HEK293 (cell line): ENCODE measurements around the gene MAGI1.

Experiments
- CTCF ChIA-PET: fragments of 350-600 bp; formaldehyde crosslinking; extraction: SDS; loops from one replicate; lab custom pipeline; 2021; ENCODE audit warnings: antibody characterized with exemption; lab: Yijun Ruan, JAX
- POLR2A ChIA-PET: fragments of 300-600 bp; formaldehyde crosslinking; extraction: SDS; loops from one replicate; lab custom pipeline; 2020; ENCODE audit warnings: antibody characterized with exemption, inconsistent platforms; lab: Yijun Ruan, JAX
- H3K27ac ChIP-seq: fragments of 200-500 bp; sonication (Bioruptor generic); 2 replicates; pipeline ENCODE4 v1.5.1; 2014; ENCODE audit warnings: low read depth, low read length, control low read depth, inconsistent platforms; ENCODE audit errors: extremely low read depth
- H3K36me3 ChIP-seq, 2 experiments: fragments of 200-500 bp in 1 of 2; sonication (Bioruptor generic) in 1 of 2; 1 replicate in 1 of 2; 2 replicates in 1 of 2; pipeline ENCODE4 v1.5.1; 2014 to 2017; ENCODE audit warnings: inconsistent platforms in 2 of 2, low read length in 2 of 2; ENCODE audit not compliant: control insufficient read depth in 2 of 2, insufficient read depth in 1 of 2
- H3K4me1 ChIP-seq: fragments of 200-500 bp; sonication (Bioruptor generic); 2 replicates; pipeline ENCODE4 v1.5.1; 2014; ENCODE audit warnings: mild to moderate bottlenecking, low read length, inconsistent platforms; ENCODE audit not compliant: control insufficient read depth, insufficient read depth
- H3K4me3 ChIP-seq: 2 replicates; pipeline ENCODE4 v1.5.1; 2011; ENCODE audit warnings: low read depth, mild to moderate bottlenecking, control low read depth, low read length, moderate library complexity
- H3K9me3 ChIP-seq: fragments of 200-500 bp; sonication (Bioruptor generic); 2 replicates; pipeline ENCODE4 v1.5.1; 2014; ENCODE audit warnings: low read depth, low read length, inconsistent platforms; ENCODE audit not compliant: control insufficient read depth, insufficient read depth
- FEZF1 ChIP-seq: fragments of 450-650 bp; formaldehyde crosslinking; IDR thresholded peaks from 2 replicates; pipeline ENCODE4 v1.5.1; 2016; ENCODE audit warnings: missing biosample characterization, missing genetic modification characterization
- HOXC10 ChIP-seq: sonication (generic); formaldehyde crosslinking; IDR thresholded peaks from 2 replicates; pipeline ENCODE4 v1.8.1; 2023; ENCODE audit warnings: mild to moderate bottlenecking, missing genetic modification reagents
- KLF10 ChIP-seq: fragments of 450-650 bp; IDR thresholded peaks from 2 replicates; pipeline ENCODE4 v1.5.1; 2018; ENCODE audit warnings: missing biosample characterization, mild to moderate bottlenecking, missing genetic modification characterization
- TRIM28 ChIP-seq: IDR thresholded peaks from 2 replicates; pipeline ENCODE4 v1.6.1; 2011; ENCODE audit warnings: low read length, control low read depth, borderline replicate concordance
- ZBTB21 ChIP-seq: fragments of 450-650 bp; formaldehyde crosslinking; IDR thresholded peaks from 2 replicates; pipeline ENCODE4 v1.5.1; 2017; ENCODE audit warnings: missing biosample characterization, missing genetic modification characterization
- ZEB2 ChIP-seq: fragments of 450-650 bp; formaldehyde crosslinking; IDR thresholded peaks from 2 replicates; pipeline ENCODE4 v1.5.1; 2016; ENCODE audit warnings: missing biosample characterization, missing genetic modification characterization
- ZFP69B ChIP-seq: fragments of 450-650 bp; formaldehyde crosslinking; IDR thresholded peaks from 2 replicates; pipeline ENCODE4 v1.5.1; 2016; ENCODE audit warnings: missing biosample characterization, missing genetic modification characterization
- ZNF114 ChIP-seq: fragments of 450-650 bp; formaldehyde crosslinking; IDR thresholded peaks from 2 replicates; pipeline ENCODE4 v1.5.0; 2017; ENCODE audit warnings: missing biosample characterization, missing genetic modification characterization
- ZNF121 ChIP-seq: fragments of 450-650 bp; formaldehyde crosslinking; IDR thresholded peaks from 2 replicates; pipeline ENCODE4 v1.5.1; 2016; ENCODE audit warnings: missing biosample characterization, missing genetic modification characterization
- ZNF132 ChIP-seq: fragments of 450-650 bp; formaldehyde crosslinking; IDR thresholded peaks from 2 replicates; pipeline ENCODE4 v1.5.1; 2017; ENCODE audit warnings: missing biosample characterization, missing genetic modification characterization, borderline replicate concordance
- ZNF202 ChIP-seq: fragments of 450-650 bp; formaldehyde crosslinking; IDR thresholded peaks from 2 replicates; pipeline ENCODE4 v1.5.1; 2016; ENCODE audit warnings: missing biosample characterization, missing genetic modification characterization, borderline replicate concordance
- ZNF280C ChIP-seq: fragments of 450-650 bp; formaldehyde crosslinking; IDR thresholded peaks from 2 replicates; pipeline ENCODE4 v1.5.1; 2016; ENCODE audit warnings: missing biosample characterization, missing genetic modification characterization
- ZNF280D ChIP-seq: fragments of 450-650 bp; formaldehyde crosslinking; IDR thresholded peaks from 2 replicates; pipeline ENCODE4 v1.5.1; 2016; ENCODE audit warnings: missing biosample characterization, missing genetic modification characterization
- ZNF549 ChIP-seq: fragments of 450-650 bp; IDR thresholded peaks from 2 replicates; pipeline ENCODE4 v1.5.1; 2018; ENCODE audit warnings: missing biosample characterization, missing genetic modification characterization, mild to moderate bottlenecking, inconsistent platforms, moderate library complexity
- ZNF629 ChIP-seq: fragments of 450-650 bp; formaldehyde crosslinking; IDR thresholded peaks from 2 replicates; pipeline ENCODE4 v1.5.1; 2017; ENCODE audit warnings: missing biosample characterization, missing genetic modification characterization
- ZNF654 ChIP-seq: fragments of 450-650 bp; formaldehyde crosslinking; IDR thresholded peaks from 2 replicates; pipeline ENCODE4 v1.5.1; 2016; ENCODE audit warnings: low read depth, missing biosample characterization, missing genetic modification characterization
- ZNF747 ChIP-seq: fragments of 450-650 bp; formaldehyde crosslinking; IDR thresholded peaks from 2 replicates; pipeline ENCODE4 v1.5.1; 2016; ENCODE audit warnings: missing biosample characterization, missing genetic modification characterization
- ZNF76 ChIP-seq: fragments of 450-650 bp; formaldehyde crosslinking; IDR thresholded peaks from 2 replicates; pipeline ENCODE4; 2016; ENCODE audit warnings: low read depth, missing biosample characterization, missing genetic modification characterization, borderline replicate concordance
- TF ChIP-seq, protein P1 (sequence below): fragments of 450-650 bp; formaldehyde crosslinking; IDR thresholded peaks from 2 replicates; pipeline ENCODE4 v1.5.1; 2017; ENCODE audit warnings: missing biosample characterization, missing genetic modification characterization
- TF ChIP-seq, protein P2 (sequence below): fragments of 450-650 bp; formaldehyde crosslinking; IDR thresholded peaks from 2 replicates; pipeline ENCODE4 v1.5.1; 2017; ENCODE audit warnings: missing biosample characterization, missing genetic modification characterization
- TF ChIP-seq, protein P3 (sequence below): fragments of 450-650 bp; formaldehyde crosslinking; IDR thresholded peaks from 2 replicates; pipeline ENCODE4 v1.5.1; 2016; ENCODE audit warnings: missing biosample characterization, missing genetic modification characterization
- TF ChIP-seq, protein P4 (sequence below): fragments of 450-650 bp; formaldehyde crosslinking; IDR thresholded peaks from 2 replicates; pipeline ENCODE4 v1.5.1; 2016; ENCODE audit warnings: missing biosample characterization, missing genetic modification characterization

MAGI1 gene

GRCh38 chr3:65830948-65831732 is 207.6 kb downstream of the MAGI1 start:
- Histone ChIP-seq H3K9me3 (no peaks in the 10 kb centered on the region), H3K4me3 (no peak overlapping the region), H3K4me1 (no peaks in the 10 kb centered on the region), H3K36me3 (no peaks in the 10 kb centered on the region), H3K27ac (no peak overlapping the region)
- ChIA-PET CTCF (no interaction called here), POLR2A (no interaction called here)
- TF ChIP-seq ZNF280D (tag by site-specific recombination) (no peak), ZNF654 (tag by site-specific recombination) (no peak), ZNF280C (no peak), ZEB2 (no peak), ZNF132 (no peak), KLF10 (tag by site-specific recombination) (no peak), ZNF121 (tag by site-specific recombination) (no peak), ZNF202 (tag by site-specific recombination) (no peak), ZNF549 (tag by site-specific recombination) (no peak), ZNF747 (tag by site-specific recombination) (no peak), ZNF114 (tag by site-specific recombination) (no peak), FEZF1 (tag by site-specific recombination) (no peak), ZNF76 (tag by site-specific recombination) (no peak)
- TF ChIP-seq, protein P1, sequence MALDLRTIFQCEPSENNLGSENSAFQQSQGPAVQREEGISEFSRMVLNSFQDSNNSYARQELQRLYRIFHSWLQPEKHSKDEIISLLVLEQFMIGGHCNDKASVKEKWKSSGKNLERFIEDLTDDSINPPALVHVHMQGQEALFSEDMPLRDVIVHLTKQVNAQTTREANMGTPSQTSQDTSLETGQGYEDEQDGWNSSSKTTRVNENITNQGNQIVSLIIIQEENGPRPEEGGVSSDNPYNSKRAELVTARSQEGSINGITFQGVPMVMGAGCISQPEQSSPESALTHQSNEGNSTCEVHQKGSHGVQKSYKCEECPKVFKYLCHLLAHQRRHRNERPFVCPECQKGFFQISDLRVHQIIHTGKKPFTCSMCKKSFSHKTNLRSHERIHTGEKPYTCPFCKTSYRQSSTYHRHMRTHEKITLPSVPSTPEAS (tag by site-specific recombination): no peak
- TF ChIP-seq, protein P2, sequence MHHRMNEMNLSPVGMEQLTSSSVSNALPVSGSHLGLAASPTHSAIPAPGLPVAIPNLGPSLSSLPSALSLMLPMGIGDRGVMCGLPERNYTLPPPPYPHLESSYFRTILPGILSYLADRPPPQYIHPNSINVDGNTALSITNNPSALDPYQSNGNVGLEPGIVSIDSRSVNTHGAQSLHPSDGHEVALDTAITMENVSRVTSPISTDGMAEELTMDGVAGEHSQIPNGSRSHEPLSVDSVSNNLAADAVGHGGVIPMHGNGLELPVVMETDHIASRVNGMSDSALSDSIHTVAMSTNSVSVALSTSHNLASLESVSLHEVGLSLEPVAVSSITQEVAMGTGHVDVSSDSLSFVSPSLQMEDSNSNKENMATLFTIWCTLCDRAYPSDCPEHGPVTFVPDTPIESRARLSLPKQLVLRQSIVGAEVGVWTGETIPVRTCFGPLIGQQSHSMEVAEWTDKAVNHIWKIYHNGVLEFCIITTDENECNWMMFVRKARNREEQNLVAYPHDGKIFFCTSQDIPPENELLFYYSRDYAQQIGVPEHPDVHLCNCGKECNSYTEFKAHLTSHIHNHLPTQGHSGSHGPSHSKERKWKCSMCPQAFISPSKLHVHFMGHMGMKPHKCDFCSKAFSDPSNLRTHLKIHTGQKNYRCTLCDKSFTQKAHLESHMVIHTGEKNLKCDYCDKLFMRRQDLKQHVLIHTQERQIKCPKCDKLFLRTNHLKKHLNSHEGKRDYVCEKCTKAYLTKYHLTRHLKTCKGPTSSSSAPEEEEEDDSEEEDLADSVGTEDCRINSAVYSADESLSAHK (tag by site-specific recombination): no peak

- Histone ChIP-seq H3K27ac (no peak overlapping the region), H3K36me3 (no peaks in the 10 kb centered on the region), H3K9me3 (no peaks in the 10 kb centered on the region), H3K4me3 (no peak overlapping the region), H3K4me1 (no peaks in the 10 kb centered on the region)
- ChIA-PET POLR2A (no interaction called here), CTCF (interaction anchor here (0.9 kb wide), 1 partner anchor 14 kb away, joined by 3 read pairs; no protein-coding TSS in a partner anchor)
- TF ChIP-seq HOXC10 (no peak), ZFP69B (tag by site-specific recombination) (0 out of 2 replicates have a peak, but pooled peaks have one; percentile 38), ZBTB21 (0 out of 2 replicates have a peak, but pooled peaks have one; percentile 31), ZNF629 (tag by site-specific recombination) (0 out of 2 replicates have a peak, but pooled peaks have one; percentile 23), TRIM28 (peak; percentile 34; the same call in 1 of the 2 replicates)
- TF ChIP-seq, protein P3, sequence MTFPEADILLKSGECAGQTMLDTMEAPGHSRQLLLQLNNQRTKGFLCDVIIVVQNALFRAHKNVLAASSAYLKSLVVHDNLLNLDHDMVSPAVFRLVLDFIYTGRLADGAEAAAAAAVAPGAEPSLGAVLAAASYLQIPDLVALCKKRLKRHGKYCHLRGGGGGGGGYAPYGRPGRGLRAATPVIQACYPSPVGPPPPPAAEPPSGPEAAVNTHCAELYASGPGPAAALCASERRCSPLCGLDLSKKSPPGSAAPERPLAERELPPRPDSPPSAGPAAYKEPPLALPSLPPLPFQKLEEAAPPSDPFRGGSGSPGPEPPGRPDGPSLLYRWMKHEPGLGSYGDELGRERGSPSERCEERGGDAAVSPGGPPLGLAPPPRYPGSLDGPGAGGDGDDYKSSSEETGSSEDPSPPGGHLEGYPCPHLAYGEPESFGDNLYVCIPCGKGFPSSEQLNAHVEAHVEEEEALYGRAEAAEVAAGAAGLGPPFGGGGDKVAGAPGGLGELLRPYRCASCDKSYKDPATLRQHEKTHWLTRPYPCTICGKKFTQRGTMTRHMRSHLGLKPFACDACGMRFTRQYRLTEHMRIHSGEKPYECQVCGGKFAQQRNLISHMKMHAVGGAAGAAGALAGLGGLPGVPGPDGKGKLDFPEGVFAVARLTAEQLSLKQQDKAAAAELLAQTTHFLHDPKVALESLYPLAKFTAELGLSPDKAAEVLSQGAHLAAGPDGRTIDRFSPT: no peak
- TF ChIP-seq, protein P4, sequence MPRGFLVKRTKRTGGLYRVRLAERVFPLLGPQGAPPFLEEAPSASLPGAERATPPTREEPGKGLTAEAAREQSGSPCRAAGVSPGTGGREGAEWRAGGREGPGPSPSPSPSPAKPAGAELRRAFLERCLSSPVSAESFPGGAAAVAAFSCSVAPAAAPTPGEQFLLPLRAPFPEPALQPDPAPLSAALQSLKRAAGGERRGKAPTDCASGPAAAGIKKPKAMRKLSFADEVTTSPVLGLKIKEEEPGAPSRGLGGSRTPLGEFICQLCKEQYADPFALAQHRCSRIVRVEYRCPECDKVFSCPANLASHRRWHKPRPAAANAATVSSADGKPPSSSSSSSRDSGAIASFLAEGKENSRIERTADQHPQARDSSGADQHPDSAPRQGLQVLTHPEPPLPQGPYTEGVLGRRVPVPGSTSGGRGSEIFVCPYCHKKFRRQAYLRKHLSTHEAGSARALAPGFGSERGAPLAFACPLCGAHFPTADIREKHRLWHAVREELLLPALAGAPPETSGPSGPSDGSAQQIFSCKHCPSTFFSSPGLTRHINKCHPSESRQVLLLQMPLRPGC: no peak
These were observed 209.5 kb downstream of the MAGI1 start for GRCh38 chr3:65829228-65829627.
